COLO829 (cell line): Measurements from ENCODE around the gene CD320.
"Not testable (repeated sequence)": the region's sequence is repeated elsewhere in the genome, so short reads cannot be mapped to it uniquely, and the experiment has no call there.

Experiments
- DNase-seq: peaks from one replicate; pipeline ENCODE4 v3.0.0; 2012; ENCODE audit warnings: low spot score

Gene CD320

DNA sequence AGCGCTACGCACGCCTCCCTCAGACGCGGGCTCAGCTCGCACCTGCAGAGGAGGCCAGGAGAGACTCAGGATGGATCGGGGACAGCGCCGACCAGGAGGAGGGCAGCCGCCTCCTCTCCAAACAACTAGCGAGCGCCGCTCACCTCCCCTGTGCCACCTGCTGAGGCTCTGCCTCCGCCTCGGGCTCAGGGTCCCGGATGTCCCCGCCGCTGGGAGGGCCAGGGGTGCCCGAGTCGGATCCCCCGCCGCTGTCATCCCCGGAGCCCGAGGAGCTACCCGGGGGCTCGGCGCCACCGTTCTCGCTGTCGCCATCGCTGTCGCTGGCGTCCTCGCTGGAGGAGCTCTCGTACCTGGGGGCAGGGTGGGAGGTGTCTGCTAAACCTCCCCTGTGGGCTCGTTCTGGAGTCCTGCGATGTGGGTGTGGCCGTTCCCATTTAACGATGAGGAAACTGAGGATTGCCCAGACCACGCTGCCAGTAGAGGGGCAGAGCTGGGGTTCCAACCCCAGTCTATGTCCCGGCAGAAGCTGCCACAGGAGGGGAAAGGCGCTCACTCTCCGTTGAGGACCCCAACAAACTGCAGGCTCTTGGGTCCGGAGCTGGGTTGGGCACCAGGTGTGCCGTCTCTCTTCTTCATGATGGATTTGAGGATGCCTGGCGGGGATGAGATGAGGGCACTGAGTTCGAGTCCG lies 25.8 kb upstream of the CD320 start:
- DNase-seq: no peak

DNA sequence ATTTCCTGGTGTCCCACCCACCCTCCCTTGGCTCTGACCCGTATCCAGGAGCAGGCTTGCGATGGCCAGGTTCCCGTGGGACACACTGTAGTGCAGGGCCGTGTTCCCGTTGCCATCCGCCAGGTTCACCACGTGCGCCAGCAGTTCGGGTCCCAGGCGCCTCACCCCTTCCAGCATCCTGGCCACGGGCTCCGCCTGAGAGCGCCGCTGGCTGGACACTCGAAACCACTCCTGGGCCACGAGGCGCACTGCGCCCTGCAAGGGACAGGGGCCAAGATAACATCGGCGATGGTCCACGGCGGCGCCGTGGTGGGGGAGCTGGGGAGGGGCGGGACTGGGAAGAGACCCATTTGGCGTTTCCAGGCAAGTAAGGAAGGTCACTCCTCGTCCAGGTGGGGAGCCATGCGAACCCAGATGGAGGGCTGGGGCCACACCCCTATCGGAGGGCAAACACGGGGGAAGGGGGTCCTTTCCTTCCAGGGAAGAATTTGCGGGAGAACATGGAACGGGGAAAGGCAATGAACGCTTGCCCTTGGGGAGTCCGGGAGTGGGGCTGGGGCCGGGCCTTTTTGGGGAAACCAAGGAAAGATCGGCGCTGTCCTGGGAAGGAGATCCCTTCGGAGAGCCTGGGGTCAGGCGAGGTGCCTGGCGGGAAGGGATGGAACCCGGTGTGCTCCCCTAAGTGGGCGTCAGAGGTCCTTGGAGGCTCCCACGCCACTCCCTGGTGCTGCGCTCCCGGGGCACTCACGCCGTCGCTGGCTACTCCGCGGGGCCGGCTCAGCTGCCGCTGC lies 25.0 kb upstream of the CD320 start:
- DNase-seq: no peak

DNA sequence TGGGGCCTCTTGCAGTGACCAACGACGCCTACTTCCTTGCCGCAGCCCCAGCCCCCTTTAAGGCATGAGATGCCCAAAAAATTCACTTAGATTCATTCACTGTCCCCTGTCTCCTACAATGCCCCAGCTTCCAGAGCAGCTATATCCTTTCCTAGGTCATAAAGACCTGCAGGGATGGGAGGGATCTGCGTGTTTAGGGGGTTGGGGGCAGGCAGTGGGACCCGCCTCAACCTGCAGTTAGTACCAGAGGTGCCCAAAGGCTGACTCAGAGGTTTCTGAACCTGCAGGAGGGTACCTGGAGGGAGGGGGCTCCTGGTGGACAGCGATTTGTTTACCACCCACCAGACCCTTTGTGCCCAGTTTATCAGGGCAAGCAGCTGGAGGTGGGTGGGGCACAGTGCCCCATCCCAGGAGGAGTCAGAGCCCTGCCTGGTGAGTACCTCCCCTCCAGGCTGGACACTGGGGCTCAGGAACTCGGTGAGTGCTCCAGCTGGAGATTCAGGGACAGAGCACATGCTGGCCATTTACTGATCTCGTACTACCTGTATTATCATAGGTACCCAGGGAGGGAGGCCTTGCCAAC lies 23.2 kb upstream of the CD320 start:
- DNase-seq: no peak

DNA sequence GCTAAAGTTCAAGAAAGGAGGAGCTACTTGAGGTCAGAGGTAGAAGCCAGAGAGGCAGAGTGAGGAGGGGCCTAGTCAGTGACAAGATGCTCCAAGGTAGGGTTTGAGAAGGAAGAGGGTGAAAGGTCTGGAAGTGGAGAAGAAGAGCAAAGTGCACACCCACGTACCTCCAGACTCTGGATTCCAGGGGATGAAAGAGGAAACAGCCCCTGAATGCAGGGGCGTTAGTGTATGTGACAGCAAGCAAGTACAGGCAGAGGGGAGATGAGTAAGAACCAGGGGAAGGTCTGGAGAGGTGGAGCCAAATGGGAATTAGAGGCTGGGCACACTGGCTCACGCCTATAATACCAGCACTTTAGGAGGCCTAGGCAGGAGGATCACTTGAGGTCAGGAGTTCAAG lies 21.8 kb upstream of the CD320 start:
- DNase-seq: no peak

DNA sequence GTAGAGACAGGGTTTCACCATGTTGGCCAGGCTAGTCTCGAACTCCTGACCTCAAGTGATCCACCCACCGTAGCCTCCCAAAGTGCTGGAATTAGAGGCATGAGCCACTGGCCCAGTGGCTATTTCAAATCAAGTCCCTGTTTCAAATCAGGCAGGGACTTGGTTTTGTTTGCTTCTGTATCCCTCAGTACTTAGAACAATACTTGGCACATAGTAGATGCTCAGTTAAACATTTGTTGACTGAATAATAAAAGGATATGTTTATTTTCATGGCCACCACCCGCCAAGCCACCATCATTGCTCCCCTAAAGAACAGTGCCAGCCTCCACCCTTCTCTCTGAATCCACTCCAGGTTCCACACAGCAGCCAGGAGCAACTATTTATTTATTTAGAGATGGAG lies 17.3 kb upstream of the CD320 start:
- no peak for DNase-seq

DNA sequence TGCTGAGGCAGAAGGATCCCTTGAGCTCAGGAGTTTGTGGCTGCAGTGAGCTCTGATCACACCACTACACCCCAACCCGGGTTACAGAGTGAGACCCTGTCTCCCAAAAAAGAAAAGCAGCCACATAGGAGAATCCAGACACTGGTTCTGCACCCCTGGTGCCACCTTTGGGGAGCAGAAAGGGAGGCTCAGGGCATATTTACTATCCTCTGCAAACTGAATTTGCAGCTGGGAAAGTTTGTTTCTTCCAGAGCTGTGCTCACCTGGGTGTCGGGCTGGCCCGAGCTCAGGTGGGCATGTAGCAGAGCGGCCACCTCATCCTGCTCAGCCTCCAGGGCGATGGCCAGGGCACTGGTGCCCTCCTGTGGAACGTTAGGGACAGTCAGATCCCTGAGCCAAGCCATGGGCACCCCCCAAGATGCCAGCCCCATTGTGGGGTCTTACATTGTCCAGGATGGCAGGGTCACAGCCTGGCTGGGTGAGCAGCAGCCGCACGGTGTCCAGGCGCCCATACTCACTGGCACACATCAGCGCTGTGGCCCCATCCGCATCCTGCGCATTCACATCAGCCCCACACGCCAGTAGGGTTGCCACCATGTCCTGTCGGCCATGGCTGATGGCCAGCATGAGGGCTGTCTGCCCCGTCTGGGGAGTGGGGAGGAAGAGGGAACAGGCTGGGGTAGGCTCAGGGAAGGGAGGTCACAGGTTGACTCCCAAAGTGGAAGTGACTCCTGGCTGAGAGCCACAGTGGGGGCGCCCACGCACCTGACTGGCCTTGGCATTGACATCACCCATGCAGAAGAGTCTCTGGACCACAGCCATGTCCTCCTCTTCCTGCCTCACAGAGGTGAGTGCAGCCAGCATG lies 16.3 kb upstream of the CD320 start:
- DNase-seq: no peak

DNA sequence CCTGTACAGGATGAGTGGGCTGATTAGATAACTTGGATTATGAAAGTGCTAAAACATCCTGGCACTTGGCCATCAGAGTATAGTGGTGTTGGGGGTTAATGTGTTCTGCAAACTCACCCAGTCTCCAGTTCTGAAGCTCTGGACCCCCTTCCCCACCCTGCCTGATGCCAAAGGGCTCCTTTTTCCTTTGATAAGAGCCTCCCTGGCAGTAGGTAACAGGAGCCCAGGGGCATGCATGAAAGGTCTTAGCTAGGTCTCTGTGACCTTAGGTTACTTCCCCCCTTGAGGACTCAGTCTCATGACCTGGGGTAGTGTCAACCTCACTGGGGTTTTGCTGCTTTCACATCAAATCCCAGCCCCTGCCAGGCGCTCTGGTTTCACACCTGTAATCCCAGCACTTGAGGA lies 15.6 kb upstream of the CD320 start:
- DNase-seq: no peak

DNA sequence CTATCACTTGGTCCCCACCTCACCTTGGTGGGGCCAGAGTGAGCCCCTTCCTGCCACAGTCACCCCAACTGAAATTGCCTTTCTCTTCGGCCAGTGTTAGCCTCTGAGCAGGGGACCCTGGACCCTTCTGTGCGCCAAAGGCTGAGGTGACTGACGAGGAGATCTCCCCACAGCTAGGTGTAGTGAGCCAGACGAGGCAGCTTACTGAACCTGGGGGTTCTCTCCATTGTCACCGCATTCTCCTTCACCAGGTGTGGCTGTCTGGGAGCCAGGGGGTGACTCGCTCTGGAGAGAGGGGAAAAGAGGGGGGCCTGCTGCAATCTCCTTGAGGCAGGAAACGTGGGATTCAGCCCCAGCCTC lies 14.5 kb upstream of the CD320 start:
- no peak for DNase-seq

DNA sequence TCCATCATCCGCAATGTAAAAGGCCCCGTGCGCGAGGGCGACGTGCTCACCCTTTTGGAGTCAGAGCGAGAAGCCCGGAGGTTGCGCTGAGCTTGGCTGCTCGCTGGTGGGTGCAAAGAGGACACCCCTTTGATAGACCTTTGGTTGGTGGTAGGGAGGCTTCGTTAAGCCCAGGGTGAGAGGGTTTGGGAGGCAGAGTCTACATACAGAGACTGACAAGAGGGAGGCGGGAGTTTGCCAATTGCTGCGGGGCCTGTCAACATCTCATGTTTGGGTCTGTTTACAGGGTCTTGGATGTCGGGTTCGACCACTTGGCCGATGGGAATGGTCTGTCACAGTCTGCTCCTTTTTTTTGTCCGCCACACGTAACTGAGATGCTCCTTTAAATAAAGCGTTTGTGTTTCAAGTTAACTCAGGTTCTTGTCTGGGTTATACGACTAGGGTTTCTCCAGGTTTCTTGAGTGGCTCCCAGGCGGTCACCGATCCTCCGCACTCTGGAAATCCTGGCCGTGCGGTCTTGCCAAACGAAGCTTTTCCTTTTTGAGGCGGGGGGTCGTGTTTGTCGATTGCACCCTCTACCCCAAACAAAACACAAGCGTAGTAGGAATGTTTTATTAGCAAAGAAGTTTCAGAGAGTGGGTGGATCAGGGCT lies 14.0 kb upstream of the CD320 start:
- DNase-seq: no peak

DNA sequence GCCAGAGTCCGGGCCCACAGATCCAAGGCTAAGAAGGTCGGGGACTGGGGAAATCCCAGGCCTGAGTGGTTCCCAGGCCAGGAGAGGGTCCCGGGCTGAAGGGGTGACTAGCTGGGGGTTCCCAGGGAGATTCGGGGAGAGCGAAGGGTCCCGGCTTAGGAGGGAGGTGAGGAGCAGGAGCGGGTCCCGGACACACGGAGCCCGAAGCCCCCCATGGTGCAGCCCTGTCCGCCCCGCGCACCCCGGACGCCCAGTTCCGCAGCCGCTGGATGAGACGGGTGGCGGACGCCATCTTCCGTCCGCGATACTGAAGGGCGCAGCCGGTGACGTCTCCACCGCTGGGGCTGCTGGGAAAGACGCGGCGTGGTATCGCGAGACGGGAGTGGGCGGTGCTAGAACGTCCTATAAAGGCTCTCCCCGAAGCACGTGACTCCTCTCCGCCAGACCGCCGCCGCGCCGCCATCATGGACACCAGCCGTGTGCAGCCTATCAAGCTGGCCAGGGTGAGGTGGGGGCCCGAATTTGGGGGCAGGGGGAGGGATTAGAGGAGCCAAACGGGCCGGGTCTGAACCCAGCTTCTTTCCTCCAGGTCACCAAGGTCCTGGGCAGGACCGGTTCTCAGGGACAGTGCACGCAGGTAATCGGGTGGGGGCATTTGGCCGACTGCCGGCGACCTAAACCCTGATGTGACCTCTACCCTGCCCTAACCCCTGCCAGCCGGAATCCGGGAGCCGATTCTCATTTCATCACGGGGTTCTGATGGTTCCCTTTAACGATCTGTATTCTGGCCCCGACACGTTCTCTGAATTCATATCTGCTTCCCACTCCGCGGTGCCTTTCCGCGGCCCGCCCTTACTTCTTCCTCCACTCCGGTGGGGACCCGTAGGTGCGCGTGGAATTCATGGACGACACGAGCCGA lies 13.2 kb upstream of the CD320 start, which contains the start of the genes NDUFA7 and RPS28:
Gene NDUFA7, minus strand, starts transcription at position 309 of the 919 bp plus-strand sequence. Its CDS starts 17 bp downstream, at position 292.
Gene RPS28, plus strand, starts transcription at position 430 of the 919 bp plus-strand sequence. Its CDS starts 35 bp downstream, at position 465.
- peak; percentile 93 for DNase-seq

DNA sequence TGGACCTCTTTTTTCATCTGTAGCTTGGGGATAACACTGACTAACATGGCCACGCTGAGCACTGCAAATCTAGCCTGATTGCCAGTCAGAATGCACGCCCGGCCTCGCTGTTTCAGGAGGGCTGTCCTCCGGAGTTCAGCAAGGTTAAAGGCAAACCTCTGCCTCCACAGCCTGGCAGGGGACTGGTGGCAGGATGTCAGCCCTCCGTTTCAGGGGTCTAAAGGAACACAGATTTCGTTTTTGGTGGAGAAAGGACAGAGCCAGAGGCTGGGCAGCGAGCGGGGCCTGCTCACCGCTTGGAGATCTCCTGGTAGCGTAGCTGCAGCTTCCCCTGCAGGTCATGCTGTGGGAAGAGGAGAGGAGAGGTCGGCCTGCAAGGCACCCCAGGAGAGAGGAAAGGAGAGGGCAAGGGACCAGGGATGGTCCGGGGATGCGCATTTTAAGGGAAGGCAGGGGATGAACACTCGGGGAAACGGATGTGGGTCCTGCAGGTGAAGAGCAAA lies 12.5 kb upstream of the CD320 start:
- DNase-seq: no peak

DNA sequence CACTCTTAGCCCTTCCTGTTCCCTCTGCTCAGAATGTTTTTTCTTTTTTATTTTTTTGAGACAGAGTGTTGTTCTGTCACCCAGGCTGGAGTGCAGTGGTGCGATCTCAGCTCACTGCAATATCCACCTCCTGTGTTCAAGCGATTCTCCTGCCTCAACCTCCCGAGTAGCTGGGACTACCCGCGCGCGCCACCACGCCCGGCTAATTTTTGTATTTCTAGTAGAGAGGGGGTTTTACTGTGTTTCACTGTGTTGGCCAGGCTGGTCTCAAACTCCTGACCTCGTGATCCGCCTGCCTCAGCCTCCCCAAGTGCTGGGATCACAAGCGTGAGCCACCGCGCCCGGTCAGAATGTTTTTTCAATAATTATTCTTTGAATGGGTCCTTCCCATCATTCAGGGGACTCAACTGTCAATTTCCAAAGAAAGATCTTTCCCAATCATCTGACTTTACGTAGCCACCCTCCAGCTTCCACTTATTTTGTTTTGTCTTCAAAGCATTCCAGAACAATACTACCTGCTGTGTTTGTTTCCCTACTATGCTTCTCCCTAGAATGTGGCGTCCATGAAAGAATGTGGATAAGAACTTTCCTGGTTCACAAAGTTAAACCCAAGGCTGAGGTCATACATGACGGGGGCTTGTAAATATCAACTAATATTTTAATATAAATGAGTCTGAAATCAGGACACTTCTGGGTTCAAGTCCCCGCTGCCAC lies 11.8 kb upstream of the CD320 start:
- DNase-seq: no peak

DNA sequence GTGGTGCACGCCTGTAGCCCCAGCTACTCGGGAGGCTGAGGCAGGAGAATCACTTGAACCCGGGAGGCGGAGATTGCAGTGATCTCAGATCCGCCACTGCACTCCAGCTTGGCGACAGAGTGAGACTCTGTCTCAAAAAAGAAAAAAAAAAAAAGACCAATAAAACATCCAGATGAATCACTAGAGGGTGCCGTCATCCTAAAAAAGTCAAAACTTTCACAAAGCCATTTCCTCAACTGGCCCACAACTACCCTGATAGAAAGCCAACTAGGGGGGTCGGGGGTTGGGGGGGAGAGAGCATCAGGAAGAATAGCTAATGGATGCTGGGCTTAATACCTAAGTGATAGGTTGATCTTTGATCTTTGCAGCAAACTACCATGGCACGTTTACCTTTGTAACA lies 10.7 kb upstream of the CD320 start:
- DNase-seq: not testable (repeated sequence)

DNA sequence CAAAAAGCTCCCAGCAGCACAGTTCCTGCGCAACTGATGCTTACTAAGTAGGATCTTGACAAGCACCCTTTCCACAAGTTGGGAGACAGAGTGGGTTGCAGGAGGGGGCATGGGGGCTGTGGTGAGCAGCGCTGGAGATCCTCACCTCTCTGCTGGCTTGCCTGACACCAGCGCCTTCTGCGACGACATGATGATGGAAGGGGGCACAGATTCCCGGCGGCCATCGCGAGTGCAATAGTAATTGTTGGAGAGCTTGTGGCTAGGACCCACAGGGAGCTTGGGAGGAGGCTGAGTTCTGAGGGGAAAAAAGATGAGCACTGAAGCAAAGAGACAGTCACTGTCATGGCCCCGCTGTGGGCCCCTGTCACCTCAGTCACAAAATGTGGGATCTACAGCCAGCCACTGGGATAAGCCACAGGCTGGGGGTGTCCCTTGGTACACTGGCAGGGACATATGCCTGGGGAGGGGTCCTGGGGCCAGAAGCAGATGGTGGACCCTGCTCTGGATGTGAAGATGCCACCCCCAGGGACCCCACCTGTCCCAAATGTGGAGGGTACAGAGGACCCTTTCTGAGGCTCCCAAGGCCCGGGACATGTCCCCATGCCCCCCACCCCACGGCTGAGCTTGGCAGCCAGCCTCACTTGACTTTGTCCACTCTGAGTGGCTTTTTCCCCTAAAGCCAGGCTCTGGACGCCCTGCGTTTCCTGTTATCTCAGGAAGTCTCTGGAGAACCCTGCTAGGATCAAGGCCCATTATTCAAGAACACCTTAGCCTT lies 8.4 kb upstream of the CD320 start:
- DNase-seq: no peak

DNA sequence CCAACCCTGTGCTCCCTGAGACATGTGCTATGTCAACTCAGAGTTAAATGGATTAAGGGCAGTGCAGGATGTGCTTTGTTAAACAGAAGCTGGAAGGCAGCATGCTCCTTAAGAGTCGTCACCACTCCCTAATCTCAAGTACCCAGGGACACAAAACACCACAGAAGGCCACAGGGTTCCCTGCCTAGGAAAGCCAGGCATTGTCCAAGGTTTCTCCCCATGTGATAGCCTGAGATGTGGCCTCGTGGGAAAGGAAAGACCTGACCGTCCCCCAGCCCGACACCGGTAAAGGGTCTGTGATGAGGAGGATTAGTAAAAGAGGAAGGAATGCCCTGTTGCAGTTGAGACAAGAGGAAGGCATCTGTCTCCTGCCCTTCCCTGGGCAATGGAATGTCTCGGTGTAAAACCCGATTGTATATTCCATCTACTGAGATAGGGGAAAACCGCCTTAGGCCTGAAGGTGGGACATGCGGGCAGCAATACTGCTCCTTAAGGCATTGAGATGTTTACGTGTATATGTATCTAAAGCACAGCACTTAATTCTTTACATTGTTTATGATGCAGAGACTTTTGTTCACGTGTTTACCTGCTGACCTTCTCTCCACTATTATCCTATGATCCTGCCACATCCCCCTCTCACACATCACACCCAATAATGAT lies 7.0 kb upstream of the CD320 start:
- DNase-seq: not testable (repeated sequence)

DNA sequence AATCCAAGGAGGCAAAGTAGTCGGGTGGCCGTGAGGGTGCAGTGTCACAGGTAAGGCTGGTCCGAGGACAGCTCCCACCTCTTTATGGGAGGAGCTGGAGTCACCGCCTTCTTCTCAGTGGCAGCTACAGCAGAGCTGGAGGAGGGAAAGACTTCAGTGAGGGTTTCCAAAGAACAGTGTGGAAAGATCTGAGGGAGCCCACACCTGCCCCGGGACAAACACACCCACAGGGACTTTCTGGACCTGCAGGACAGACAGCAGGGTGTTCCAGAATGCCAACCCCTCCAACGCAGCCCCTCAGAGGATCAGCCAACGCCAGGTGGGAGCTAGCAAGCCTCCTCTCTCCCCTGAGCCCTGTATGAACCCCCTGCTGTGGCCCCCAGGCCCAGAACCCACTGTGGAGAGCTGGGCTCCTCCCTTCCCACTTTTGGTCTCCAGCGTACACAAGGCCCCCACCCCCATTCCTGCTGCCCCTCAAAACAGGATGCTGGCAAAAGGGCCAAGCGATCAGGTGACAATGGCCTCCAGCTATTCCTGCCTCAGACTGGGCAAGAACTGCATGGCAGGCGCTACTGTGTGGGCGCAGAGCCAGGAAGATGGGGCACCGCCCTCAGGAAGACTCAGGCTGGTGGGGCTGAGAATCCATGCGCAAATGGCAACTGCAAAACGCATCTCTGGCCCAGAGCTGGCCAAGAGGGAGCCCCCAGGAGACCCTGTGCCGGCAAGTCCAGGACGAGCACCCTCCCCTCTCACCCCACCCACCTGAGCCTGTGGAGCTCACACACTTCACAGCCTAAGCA lies 3.5 kb upstream of the CD320 start:
- peak; percentile 40 for DNase-seq

DNA sequence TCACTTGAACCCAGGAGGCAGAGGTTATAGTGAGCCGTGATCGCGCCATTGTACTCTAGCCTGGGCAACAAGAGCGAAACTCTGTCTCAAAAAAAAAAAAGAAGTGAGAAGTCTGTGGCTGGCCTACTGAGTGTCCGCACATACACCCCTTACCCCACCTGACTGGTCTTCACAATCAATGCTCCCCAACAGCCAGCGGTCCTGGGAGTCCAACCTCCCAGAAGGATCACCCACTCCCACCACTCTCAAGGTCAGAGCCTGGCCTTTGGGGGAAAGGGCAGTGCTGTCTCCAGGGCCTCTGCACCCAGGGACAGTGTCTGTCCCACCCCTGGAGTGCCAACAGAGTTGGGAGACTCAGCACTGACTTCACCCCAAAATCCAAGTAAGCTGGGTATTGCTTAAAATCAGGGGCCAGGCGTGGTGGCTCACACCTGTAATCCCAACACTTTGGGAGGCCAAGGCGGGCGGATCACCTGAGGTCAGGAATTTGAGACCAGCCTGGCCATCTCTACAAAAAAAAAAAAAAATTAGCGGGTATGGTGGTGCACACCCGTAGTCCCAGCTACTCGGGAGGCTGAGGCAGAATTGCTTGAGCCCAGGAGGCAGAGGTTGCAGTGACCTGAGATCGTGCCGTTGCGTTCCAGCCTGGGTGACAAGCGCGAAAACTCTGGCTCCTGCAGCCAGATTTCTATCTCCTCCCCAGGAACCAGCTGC lies 2.3 kb upstream of the CD320 start:
- DNase-seq: no peak
